A549 (cell line): ENCODE results near the gene AK8.

Experiments
- CHD2 ChIP-seq: fragments of 150-350 bp; IDR thresholded peaks from 2 replicates; pipeline ENCODE4 v1.6.1; 2014; ENCODE audit warnings: low read length; ENCODE audit not compliant: partially characterized antibody
- TF ChIP-seq, protein P1 (sequence below): fragments of >200 bp; sonication (Bioruptor Twin); formaldehyde crosslinking; IDR thresholded peaks from 3 replicates; pipeline ENCODE4 v1.5.1; 2016

DNA sequence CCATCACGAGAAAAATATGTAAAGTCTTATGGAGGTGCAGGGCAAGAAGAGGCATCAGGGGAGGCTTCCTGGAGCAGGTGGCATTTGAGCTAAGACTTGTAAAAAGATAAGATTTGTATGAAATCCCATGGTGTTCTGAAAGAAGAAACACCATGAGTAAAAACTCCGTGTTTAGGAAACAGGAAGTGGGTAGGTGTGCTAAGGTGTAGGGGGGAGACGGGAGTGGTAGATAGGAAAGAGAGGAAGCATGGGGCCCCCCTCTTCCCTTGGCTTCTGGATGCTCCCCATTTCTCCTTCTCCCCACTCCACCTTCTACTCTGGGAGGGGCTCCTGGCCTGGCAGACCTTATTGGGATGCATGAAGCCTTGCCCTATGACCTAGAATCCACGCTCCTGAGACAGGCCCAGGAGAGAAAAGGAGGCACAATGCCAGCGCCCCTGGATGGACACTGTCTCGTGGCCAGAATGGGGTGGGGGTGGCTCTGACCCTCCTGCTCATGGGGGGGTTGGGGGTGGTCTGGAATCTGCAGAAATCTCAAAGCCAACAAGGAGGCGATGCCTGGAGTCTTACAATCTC lies 104.2 kb downstream of the AK8 start:
- no peak for TF ChIP-seq CHD2
- TF ChIP-seq, protein P1, sequence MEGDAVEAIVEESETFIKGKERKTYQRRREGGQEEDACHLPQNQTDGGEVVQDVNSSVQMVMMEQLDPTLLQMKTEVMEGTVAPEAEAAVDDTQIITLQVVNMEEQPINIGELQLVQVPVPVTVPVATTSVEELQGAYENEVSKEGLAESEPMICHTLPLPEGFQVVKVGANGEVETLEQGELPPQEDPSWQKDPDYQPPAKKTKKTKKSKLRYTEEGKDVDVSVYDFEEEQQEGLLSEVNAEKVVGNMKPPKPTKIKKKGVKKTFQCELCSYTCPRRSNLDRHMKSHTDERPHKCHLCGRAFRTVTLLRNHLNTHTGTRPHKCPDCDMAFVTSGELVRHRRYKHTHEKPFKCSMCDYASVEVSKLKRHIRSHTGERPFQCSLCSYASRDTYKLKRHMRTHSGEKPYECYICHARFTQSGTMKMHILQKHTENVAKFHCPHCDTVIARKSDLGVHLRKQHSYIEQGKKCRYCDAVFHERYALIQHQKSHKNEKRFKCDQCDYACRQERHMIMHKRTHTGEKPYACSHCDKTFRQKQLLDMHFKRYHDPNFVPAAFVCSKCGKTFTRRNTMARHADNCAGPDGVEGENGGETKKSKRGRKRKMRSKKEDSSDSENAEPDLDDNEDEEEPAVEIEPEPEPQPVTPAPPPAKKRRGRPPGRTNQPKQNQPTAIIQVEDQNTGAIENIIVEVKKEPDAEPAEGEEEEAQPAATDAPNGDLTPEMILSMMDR = no peak
